OCI-LY7 (cell line): Measurements from ENCODE around the gene CFP. TPM values are rescaled to one million over a fixed set of nuclear protein-coding genes. Genes with fewer than 3 reads are reported as not detected.

ENCODE experiments used
- BruUV-seq: library from RNA; stranded (reverse); fragments of 400-500 nt; replicated peaks from 2 replicates; lab custom pipeline; 2021; lab: Mats Ljungman, UMichigan
- CTCF ChIA-PET: fragments of 300-600 bp; sonication (Branson Sonifier 250); formaldehyde crosslinking; loops from one replicate; lab custom pipeline; 2022; ENCODE audit warnings: antibody characterized with exemption; ENCODE audit not compliant: unreplicated experiment; lab: Charles Lee
- POLR2A ChIA-PET: fragments of 300-600 bp; sonication (Branson Sonifier 250); formaldehyde crosslinking; loops from one replicate; lab custom pipeline; 2022; ENCODE audit warnings: antibody characterized with exemption; lab: Charles Lee
- DNase-seq: peaks from one replicate; pipeline ENCODE4 v3.0.0-alpha.2; 2015; ENCODE audit warnings: low spot score
- H2AFZ ChIP-seq: fragments of 200-600 bp; sonication (generic), shearing (Covaris generic); 2 replicates; pipeline ENCODE4 v1.6.1; 2014; ENCODE audit warnings: mild to moderate bottlenecking, antibody characterized with exemption, low read length, moderate library complexity
- H3K27ac ChIP-seq: fragments of 200-600 bp; sonication (generic); 2 replicates; pipeline ENCODE4 v1.5.1; 2014; ENCODE audit warnings: mixed run types, low read depth, mild to moderate bottlenecking, moderate library complexity, low read length, inconsistent platforms; ENCODE audit not compliant: poor library complexity, severe bottlenecking
- H3K36me3 ChIP-seq: fragments of 200-600 bp; sonication (generic); 2 replicates; pipeline ENCODE4 v1.6.1; 2014; ENCODE audit warnings: mild to moderate bottlenecking, antibody characterized with exemption, low read length, moderate library complexity, mixed read lengths; ENCODE audit not compliant: insufficient read depth
- H3K4me1 ChIP-seq: fragments of 200-600 bp; sonication (generic); 2 replicates; pipeline ENCODE4 v1.5.1; 2014; ENCODE audit warnings: mild to moderate bottlenecking, low read length; ENCODE audit not compliant: insufficient read depth, poor library complexity, severe bottlenecking
- H3K4me2 ChIP-seq: fragments of 200-600 bp; sonication (generic); 2 replicates; pipeline ENCODE4 v1.6.1; 2014; ENCODE audit warnings: mild to moderate bottlenecking, low read length
- H3K4me3 ChIP-seq: fragments of 200-600 bp; sonication (generic); 2 replicates; pipeline ENCODE4 v1.5.1; 2014; ENCODE audit warnings: mild to moderate bottlenecking, low read depth, low read length; ENCODE audit not compliant: poor library complexity, severe bottlenecking
- H3K79me2 ChIP-seq: fragments of 200-600 bp; sonication (generic); 2 replicates; pipeline ENCODE4 v1.6.1; 2016; ENCODE audit warnings: low read depth, mild to moderate bottlenecking, low read length, moderate library complexity, mixed read lengths; ENCODE audit not compliant: insufficient read depth
- H3K9me2 ChIP-seq: fragments of 200-600 bp; sonication (generic); 2 replicates; pipeline ENCODE4 v1.6.1; 2016; ENCODE audit warnings: mild to moderate bottlenecking, low read length, mixed read lengths; ENCODE audit not compliant: insufficient read depth
- H3K9me3 ChIP-seq: fragments of 200-600 bp; sonication (generic); 2 replicates; pipeline ENCODE4 v1.6.1; 2014; ENCODE audit warnings: mild to moderate bottlenecking, mixed run types, low read length, mixed read lengths
- H4K20me1 ChIP-seq: fragments of 200-600 bp; sonication (generic); 2 replicates; pipeline ENCODE4 v1.6.1; 2014; ENCODE audit warnings: mild to moderate bottlenecking, antibody characterized with exemption, low read length, moderate library complexity, mixed read lengths; ENCODE audit not compliant: insufficient read depth
- CTCF ChIP-seq: fragments of 200-600 bp; sonication (generic); conservative IDR thresholded peaks from 2 replicates; pipeline ENCODE4 v1.5.1; 2014; ENCODE audit warnings: mild to moderate bottlenecking, antibody characterized with exemption, low read length, moderate library complexity, mixed read lengths
- EZH2phosphoT487 ChIP-seq: fragments of 200-600 bp; sonication (generic); IDR thresholded peaks from 2 replicates; pipeline ENCODE4 v1.6.1; 2018; ENCODE audit warnings: low read depth, borderline replicate concordance, mild to moderate bottlenecking, mixed run types, antibody characterized with exemption, low read length, moderate library complexity, mixed read lengths
- intact Hi-C: fragments of 100-400 bp; cut with micrococcal nuclease; formaldehyde crosslinking; loops from one replicate; pipeline ENCODE4 v1.10.0; 2022; ENCODE audit not compliant: unreplicated experiment
- total RNA-seq, 2 experiments: library from RNA; depleted of rRNA in 1 of 2; stranded (reverse); fragments of >200 nt in 1 of 2; shearing (Covaris generic) in 1 of 2; gene quantifications; 2 replicates each; pipeline ENCODE4 v1.2.3, GENCODE V29; 2014 to 2022

Gene CFP
- total RNA-seq, 2 experiments from 2014 or later, result 4.2 to 4.7 TPM

GRCh38 chrX:47643926-47644325, 14.2 kb upstream of the CFP start:
- ChIA-PET POLR2A (interaction anchor here (1.1 kb wide), 1 partner anchor 129 kb away, joined by 3 read pairs; no protein-coding TSS in a partner anchor), CTCF (interaction anchor here (0.6 kb wide), 1 partner anchor 21 kb away, joined by 3 read pairs; no protein-coding TSS in a partner anchor)
- Histone ChIP-seq H3K27ac (no peak overlapping the region), H2AFZ (no peak overlapping the region), H3K9me2 (no peaks in the 10 kb centered on the region), H4K20me1 (no peaks in the 10 kb centered on the region), H3K79me2 (peaks cover 10% of the 10 kb centered on the region; the same call in 1 of the 2 replicates), H3K4me2 (no peak overlapping the region), H3K36me3 (peaks cover 62% of the 10 kb centered on the region), H3K9me3 (no peaks in the 10 kb centered on the region), H3K4me3 (no peak overlapping the region), H3K4me1 (peaks cover 8% of the 10 kb centered on the region)
- TF ChIP-seq CTCF (peak; percentile 54), EZH2phosphoT487 (no peak)
- no TSS peak for BruUV-seq
- no peak for DNase-seq
- intact Hi-C loops, result loop anchor here (10.0 kb wide), 1 partner anchor 149 kb away; no protein-coding TSS in a partner anchor

- H3K9me2 ChIP-seq, result no peaks in the 10 kb centered on the region
- peaks cover 84% of the 10 kb centered on the region for H3K36me3 ChIP-seq
- no peaks in the 10 kb centered on the region for H4K20me1 ChIP-seq
- no peak for DNase-seq
- no peaks in the 10 kb centered on the region for H3K79me2 ChIP-seq
- POLR2A ChIA-PET, result no interaction called here
- H3K4me1 ChIP-seq, result no peaks in the 10 kb centered on the region
- H2AFZ ChIP-seq, result no peak overlapping the region
- H3K9me3 ChIP-seq, result no peaks in the 10 kb centered on the region
- intact Hi-C loops, result no loop called here
- BruUV-seq, result no TSS peak
- no peak overlapping the region for H3K4me3 ChIP-seq
- CTCF ChIA-PET, result no interaction called here
- TF ChIP-seq CTCF (no peak), EZH2phosphoT487 (no peak)
- H3K27ac ChIP-seq, result no peak overlapping the region
- no peak overlapping the region for H3K4me2 ChIP-seq
Observed at GRCh38 chrX:47638816-47639215, 9.1 kb upstream of the CFP start.

GRCh38 chrX:47637546-47638195, 7.9 kb upstream of the CFP start:
- no peak overlapping the region for H3K27ac ChIP-seq
- no peak for TF ChIP-seq CTCF
- no peak for TF ChIP-seq EZH2phosphoT487
- no peaks in the 10 kb centered on the region for H3K9me3 ChIP-seq
- intact Hi-C loops, result no loop called here
- H3K9me2 ChIP-seq, result no peaks in the 10 kb centered on the region
- DNase-seq, result no peak
- POLR2A ChIA-PET, result interaction anchor here (0.6 kb wide), 1 partner anchor 82 kb away, joined by 3 read pairs; no protein-coding TSS in a partner anchor
- no TSS peak for BruUV-seq
- no peak overlapping the region for H2AFZ ChIP-seq
- CTCF ChIA-PET, result no interaction called here
- H3K4me2 ChIP-seq, result no peak overlapping the region
- no peaks in the 10 kb centered on the region for H3K4me1 ChIP-seq
- H4K20me1 ChIP-seq, result no peaks in the 10 kb centered on the region
- no peaks in the 10 kb centered on the region for H3K79me2 ChIP-seq
- peaks cover 72% of the 10 kb centered on the region for H3K36me3 ChIP-seq
- H3K4me3 ChIP-seq, result no peak overlapping the region
